Measurements from ENCODE around the gene ABLIM3.

- TF ChIP-seq POLR2A (IDR thresholded peaks at IDR 0.05) (no peak), POLR2AphosphoS5 (IDR thresholded peaks at IDR 0.05) (no peak)
Measured at GRCh38 chr5:149301049-149301743, 159.9 kb downstream of the ABLIM3 start.

Measured in transverse colon (tissue), 3 donors.